Mesothelial cell of epicardium (in vitro differentiated cells): ENCODE data around the gene PPM1G. TPM values are rescaled to one million over a fixed set of nuclear protein-coding genes. Genes with fewer than 3 reads are reported as not detected.
"Not testable (repeated sequence)": the region's sequence is repeated elsewhere in the genome, so short reads cannot be mapped to it uniquely, and the experiment has no call there.

Experiments
- DNase-seq, 2 experiments: peaks; one replicate each; pipeline ENCODE4 v3.0.0; 2021; ENCODE audit warnings: low spot score in 2 of 2; ENCODE audit not compliant: unreplicated experiment in 2 of 2
- H3K27ac Mint-ChIP-seq: 2 replicates; pipeline ENCODE4 v1.8.0; 2021; ENCODE audit warnings: mixed read lengths
- H3K27me3 Mint-ChIP-seq: 2 replicates; pipeline ENCODE4 v1.8.0; 2021; ENCODE audit warnings: low read depth, mixed read lengths
- H3K36me3 Mint-ChIP-seq: 2 replicates; pipeline ENCODE4 v1.8.0; 2021; ENCODE audit warnings: mixed read lengths
- H3K4me1 Mint-ChIP-seq: 2 replicates; pipeline ENCODE4 v1.8.0; 2021; ENCODE audit warnings: mixed read lengths
- H3K4me3 Mint-ChIP-seq: 2 replicates; pipeline ENCODE4 v1.8.0; 2021; ENCODE audit warnings: mild to moderate bottlenecking, moderate library complexity, mixed read lengths
- H3K9me3 Mint-ChIP-seq: 2 replicates; pipeline ENCODE4 v1.8.0; 2021; ENCODE audit warnings: mixed read lengths
- total RNA-seq: library from RNA; stranded (reverse); gene quantifications from 3 replicates; pipeline ENCODE4 v1.2.1, GENCODE V29; 2021
- TF ChIP-seq, protein P1 (sequence below): fragments of 200-600 bp; sonication (generic); IDR thresholded peaks from one replicate; pipeline ENCODE4 v1.5.0; 2021; ENCODE audit warnings: antibody characterized with exemption; ENCODE audit not compliant: unreplicated experiment

The PPM1G gene
- total RNA-seq, 1 donor from 2014 or later = 62.4 TPM

DNA sequence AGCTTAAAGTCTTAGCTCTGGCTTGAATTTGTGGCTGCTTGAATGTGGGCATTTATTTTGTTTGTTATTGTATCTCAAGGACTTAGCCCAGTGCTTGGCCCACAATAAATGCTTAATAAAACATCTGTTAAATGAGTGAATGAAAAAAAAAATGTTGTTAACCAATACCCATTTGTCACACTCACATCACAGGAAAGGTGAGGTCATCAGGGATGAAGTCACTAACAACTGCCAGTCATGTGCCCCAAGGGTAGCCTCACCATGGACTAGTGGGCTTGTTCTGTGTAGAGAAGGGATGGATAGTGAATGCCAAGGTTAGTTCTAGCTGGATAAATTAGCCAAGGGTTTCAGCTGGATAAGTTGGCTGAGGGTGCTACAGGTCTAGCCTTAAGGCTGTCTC is 22.0 kb upstream of the PPM1G start:
- no peak for DNase-seq
- no peak overlapping the region for H3K4me3 Mint-ChIP-seq
- H3K36me3 Mint-ChIP-seq = peaks cover 33% of the 10 kb centered on the region
- TF ChIP-seq, protein P1, sequence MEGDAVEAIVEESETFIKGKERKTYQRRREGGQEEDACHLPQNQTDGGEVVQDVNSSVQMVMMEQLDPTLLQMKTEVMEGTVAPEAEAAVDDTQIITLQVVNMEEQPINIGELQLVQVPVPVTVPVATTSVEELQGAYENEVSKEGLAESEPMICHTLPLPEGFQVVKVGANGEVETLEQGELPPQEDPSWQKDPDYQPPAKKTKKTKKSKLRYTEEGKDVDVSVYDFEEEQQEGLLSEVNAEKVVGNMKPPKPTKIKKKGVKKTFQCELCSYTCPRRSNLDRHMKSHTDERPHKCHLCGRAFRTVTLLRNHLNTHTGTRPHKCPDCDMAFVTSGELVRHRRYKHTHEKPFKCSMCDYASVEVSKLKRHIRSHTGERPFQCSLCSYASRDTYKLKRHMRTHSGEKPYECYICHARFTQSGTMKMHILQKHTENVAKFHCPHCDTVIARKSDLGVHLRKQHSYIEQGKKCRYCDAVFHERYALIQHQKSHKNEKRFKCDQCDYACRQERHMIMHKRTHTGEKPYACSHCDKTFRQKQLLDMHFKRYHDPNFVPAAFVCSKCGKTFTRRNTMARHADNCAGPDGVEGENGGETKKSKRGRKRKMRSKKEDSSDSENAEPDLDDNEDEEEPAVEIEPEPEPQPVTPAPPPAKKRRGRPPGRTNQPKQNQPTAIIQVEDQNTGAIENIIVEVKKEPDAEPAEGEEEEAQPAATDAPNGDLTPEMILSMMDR = no peak
- no peaks in the 10 kb centered on the region for H3K27me3 Mint-ChIP-seq
- H3K27ac Mint-ChIP-seq = peak overlapping the region; percentile 65
- peaks cover 28% of the 10 kb centered on the region for H3K4me1 Mint-ChIP-seq
- no peaks in the 10 kb centered on the region for H3K9me3 Mint-ChIP-seq

DNA sequence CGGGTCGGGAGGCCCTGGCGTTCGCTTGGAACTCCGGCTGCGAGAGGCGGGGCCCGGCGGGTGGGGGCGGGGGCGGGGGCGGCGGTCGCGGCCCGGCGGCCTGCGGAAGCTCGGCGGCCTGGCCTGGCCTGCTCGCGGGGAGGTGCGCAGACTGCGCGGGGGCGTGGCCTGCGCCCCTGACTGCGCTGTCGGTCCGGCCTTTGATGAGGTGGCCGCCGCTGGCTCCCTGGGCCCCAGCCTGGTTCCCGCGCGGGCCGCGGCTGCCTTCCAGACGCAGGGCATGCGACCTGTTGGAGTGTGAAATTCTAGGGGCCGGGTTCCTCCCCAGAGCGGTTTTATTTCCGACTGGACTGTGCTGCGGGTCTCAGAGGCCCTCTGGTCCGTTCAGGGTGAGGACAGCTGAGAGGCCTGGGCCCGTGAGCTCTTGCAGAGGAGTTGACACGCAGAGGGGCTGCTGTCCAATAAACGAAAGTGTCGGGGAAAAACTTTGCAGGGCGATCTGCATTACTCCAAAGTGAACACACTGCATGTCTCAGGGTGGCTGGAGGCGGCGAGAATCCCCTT is 19.7 kb upstream of the PPM1G start:
- peak; percentile 45 to 80 for DNase-seq
- peaks cover 29% of the 10 kb centered on the region for H3K4me1 Mint-ChIP-seq
- no peaks in the 10 kb centered on the region for H3K27me3 Mint-ChIP-seq
- no peaks in the 10 kb centered on the region for H3K9me3 Mint-ChIP-seq
- TF ChIP-seq, protein P1 = no peak
- peak overlapping the region; percentile 99 for H3K4me3 Mint-ChIP-seq
- peak overlapping the region; percentile 98 for H3K27ac Mint-ChIP-seq
- H3K36me3 Mint-ChIP-seq = peaks cover 11% of the 10 kb centered on the region

DNA sequence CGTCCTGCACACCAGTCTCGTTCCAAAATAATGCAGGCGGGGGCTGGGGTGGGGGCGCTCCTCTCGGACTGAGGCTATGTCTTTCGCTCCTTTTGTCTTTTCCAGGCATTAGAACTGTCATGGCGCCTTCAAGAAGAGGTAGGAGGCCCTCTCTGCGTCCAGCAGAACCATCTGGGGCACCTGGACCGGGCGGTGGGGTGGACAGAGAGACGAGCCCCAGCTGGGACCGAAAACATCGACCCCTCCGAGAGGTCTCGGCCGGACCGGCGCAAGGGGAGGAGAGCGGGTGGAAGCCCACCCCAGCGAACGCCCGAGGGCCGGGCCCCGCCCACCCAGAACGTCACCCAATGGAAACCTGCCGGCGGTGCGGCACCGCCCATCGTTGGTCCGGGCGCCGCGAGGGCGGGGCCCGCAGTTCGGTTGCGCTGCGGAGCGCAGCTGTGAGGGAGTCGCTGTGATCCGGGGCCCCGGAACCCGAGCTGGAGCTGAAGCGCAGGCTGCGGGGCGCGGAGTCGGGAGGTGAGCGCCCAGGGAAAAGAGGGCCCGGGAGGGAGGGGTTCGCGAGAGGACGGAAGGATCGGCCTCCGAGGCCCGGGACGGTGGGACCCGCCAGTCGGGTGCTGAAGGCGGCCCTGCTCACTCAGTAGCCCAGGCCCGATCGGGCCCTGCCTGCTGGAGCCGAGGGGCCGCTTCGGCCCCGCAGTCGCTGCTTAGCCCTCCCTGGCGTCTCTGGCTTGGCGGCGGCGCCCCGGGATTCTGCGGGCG is 19.0 kb upstream of the PPM1G start, which contains the start of gene NRBP1:
NRBP1 (plus strand) TSS at position 419 of the 765 bp plus-strand sequence. CDS start 4,643 bp downstream, outside the sequence.
- Mint-ChIP-seq H3K36me3 (peaks cover 4% of the 10 kb centered on the region), H3K27me3 (no peaks in the 10 kb centered on the region), H3K9me3 (peaks cover 2% of the 10 kb centered on the region), H3K4me3 (peak within 1 kb of the TSS; percentile 99), H3K27ac (peak within 1 kb of the TSS; percentile 98), H3K4me1 (peaks cover 29% of the 10 kb centered on the region)
- TF ChIP-seq, protein P1 = no peak
- DNase-seq = peak; percentile 85 to 96

DNA sequence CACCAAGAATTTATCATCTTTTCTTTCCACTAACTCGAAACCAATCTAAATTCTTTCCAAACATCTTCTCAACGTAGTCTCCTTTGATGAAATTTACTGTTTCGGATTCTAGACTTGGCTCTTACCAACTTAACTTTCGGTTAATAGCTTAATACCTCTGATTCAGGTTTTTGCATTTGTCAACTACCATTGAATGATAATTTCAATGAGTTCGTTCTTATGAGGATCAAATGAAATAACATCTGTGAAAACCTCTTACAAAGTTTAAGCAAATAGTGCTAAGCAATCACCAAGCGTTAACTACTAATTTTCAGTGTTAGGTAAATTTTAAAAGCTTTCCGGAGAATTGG is 18.4 kb upstream of the PPM1G start:
- Mint-ChIP-seq H3K27ac (peak overlapping the region; percentile 98), H3K27me3 (no peaks in the 10 kb centered on the region), H3K36me3 (no peaks in the 10 kb centered on the region), H3K9me3 (peaks cover 2% of the 10 kb centered on the region), H3K4me3 (peak overlapping the region; percentile 99), H3K4me1 (peaks cover 29% of the 10 kb centered on the region)
- TF ChIP-seq, protein P1 = no peak
- no peak for DNase-seq

DNA sequence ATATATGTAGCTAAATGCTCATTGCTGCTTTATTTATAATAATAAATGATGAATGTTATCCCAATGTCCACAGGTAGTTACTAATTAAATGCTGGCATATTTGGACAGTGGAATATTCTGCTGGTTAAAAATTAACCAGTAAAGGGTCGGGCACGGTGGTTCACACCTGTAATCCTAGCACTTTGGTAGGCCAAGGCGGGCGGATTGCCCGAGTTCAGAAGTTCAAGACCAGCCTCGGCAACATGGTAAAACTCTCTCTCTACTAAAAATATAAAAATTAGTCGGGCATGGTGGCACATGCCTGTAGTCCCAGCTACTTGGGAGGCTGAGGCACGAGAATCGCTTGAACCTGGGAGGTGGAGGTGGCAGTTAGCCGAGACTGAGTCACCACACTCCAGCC is 15.6 kb upstream of the PPM1G start:
- H3K9me3 Mint-ChIP-seq, DNase-seq, H3K4me3 Mint-ChIP-seq, H3K27me3 Mint-ChIP-seq, H3K36me3 Mint-ChIP-seq, H3K27ac Mint-ChIP-seq: not testable (repeated sequence)
- peaks cover 15% of the 10 kb centered on the region for H3K4me1 Mint-ChIP-seq

DNA sequence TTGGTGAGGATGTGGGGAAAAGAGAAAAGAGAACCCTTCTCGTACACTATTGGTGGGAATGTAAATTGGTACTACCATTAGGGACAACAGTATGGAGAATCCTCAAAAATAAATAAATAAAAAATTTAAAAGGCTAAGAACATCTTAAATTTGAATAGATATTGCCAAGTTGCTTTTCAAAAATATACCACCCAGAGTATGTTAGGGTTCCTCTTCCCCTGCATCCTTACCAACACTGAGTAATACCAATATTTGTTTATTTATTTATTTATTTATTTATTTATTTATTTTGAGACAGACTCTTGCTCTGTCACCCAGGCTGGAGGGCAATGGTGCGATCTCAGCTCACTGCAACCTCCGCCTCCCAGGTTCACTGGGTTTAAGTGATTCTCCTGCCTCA is 13.6 kb upstream of the PPM1G start:
- no peaks in the 10 kb centered on the region for H3K27me3 Mint-ChIP-seq
- no peaks in the 10 kb centered on the region for H3K36me3 Mint-ChIP-seq
- no peak for DNase-seq
- no peak overlapping the region for H3K4me3 Mint-ChIP-seq
- peaks cover 7% of the 10 kb centered on the region for H3K4me1 Mint-ChIP-seq
- peaks cover 2% of the 10 kb centered on the region for H3K9me3 Mint-ChIP-seq
- H3K27ac Mint-ChIP-seq = no peak overlapping the region
- TF ChIP-seq, protein P1 = no peak
